ENCODE data around the gene HIC2.
"Not testable (repeated sequence)": the region's sequence is repeated elsewhere in the genome, so short reads cannot be mapped to it uniquely, and the experiment has no call there.

- TF ChIP-seq KLF10 (tag by site-specific recombination; IDR thresholded peaks at IDR 0.05); CTCF (tag by site-specific recombination; IDR thresholded peaks at IDR 0.05); BCL11A (tag by site-specific recombination; IDR thresholded peaks at IDR 0.05; ENCODE audit: low read depth); OSR2 (tag by site-specific recombination; IDR thresholded peaks at IDR 0.05): not testable (repeated sequence)
These were observed 80.8 kb downstream of the HIC2 start for GRCh38 chr22:21497984-21498383.

All from HEK293 (cell line).